Chondrocyte (in vitro differentiated cells): ENCODE measurements around the gene TALDO1. TPM values are rescaled to one million over a fixed set of nuclear protein-coding genes. Genes with fewer than 3 reads are reported as not detected.

ENCODE experiments used
- DNase-seq: peaks from one replicate; pipeline ENCODE4 v3.0.0; 2021; ENCODE audit warnings: mixed read lengths, low spot score
- H3K27ac Mint-ChIP-seq: one replicate; pipeline ENCODE4 v1.8.0; 2021; ENCODE audit warnings: mild to moderate bottlenecking, moderate library complexity, mixed read lengths; ENCODE audit not compliant: unreplicated experiment
- H3K27me3 Mint-ChIP-seq: 2 replicates; pipeline ENCODE4 v1.8.0; 2021; ENCODE audit warnings: low read depth, mixed read lengths
- H3K36me3 Mint-ChIP-seq: 2 replicates; pipeline ENCODE4 v1.8.0; 2021; ENCODE audit warnings: low read depth, mixed read lengths
- H3K4me1 Mint-ChIP-seq: 2 replicates; pipeline ENCODE4 v1.8.0; 2021; ENCODE audit warnings: low read depth, mild to moderate bottlenecking, mixed read lengths
- H3K4me3 Mint-ChIP-seq: one replicate; pipeline ENCODE4 v1.8.0; 2021; ENCODE audit warnings: mild to moderate bottlenecking, moderate library complexity, mixed read lengths; ENCODE audit not compliant: unreplicated experiment
- H3K9me3 Mint-ChIP-seq: 2 replicates; pipeline ENCODE4 v1.8.0; 2021; ENCODE audit warnings: low read depth, mixed read lengths
- total RNA-seq: library from RNA; stranded (reverse); gene quantifications from 3 replicates; pipeline ENCODE4 v1.2.1, GENCODE V29; 2021
- TF ChIP-seq, protein P1 (sequence below): fragments of 200-600 bp; sonication (generic); IDR thresholded peaks from 2 replicates; pipeline ENCODE4 v1.5.0; 2021; ENCODE audit warnings: antibody characterized with exemption, mild to moderate bottlenecking, moderate library complexity

The TALDO1 gene
- total RNA-seq, 1 donor from 2014 or later: 151 TPM

DNA sequence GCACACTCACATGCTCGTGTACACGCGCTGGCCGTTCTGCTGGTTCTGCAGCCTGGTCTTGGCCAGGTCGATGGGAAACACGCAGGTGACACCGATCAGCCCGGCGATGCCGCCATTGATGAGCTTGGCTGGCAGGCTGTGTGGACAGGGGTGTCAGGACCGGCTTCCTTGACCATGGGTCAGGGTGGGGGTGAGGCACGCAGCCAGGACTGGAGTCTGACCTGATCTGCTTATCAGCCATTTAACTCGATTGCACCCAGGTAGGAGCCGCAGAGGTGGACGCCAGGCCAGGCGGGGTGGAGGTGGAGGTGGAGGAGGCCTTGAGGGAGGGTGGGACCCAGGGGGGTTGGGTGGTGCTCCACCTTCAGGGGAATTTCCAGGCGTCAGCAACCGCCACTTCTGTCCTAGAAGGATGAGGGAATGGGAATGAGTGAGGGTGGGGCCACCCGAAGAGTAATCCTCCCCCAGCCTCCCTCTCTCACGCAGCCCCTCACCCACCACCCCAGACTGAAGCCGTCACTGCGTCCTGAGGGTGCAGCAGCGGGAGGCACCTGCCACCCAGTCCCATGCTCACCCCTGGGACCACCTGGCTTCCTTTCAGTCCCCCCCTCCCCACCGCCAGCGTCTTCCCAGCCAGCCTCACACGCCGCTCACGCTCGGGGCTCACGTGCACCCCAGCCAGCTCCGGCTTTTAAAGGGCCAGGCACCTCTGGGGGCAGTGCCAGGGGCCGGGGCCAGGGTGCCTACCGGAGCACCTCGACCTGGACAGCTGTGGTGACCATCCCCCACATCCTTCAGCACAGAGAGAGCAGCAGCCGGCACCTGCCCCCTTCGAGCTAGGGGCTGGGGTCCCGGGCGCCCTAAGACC, 47.7 kb downstream of the TALDO1 start:
- Mint-ChIP-seq H3K36me3 (no peaks in the 10 kb centered on the region), H3K27ac (no peak overlapping the region), H3K9me3 (no peaks in the 10 kb centered on the region), H3K27me3 (no peaks in the 10 kb centered on the region), H3K4me1 (peaks cover 15% of the 10 kb centered on the region), H3K4me3 (no peak overlapping the region)
- TF ChIP-seq, protein P1, sequence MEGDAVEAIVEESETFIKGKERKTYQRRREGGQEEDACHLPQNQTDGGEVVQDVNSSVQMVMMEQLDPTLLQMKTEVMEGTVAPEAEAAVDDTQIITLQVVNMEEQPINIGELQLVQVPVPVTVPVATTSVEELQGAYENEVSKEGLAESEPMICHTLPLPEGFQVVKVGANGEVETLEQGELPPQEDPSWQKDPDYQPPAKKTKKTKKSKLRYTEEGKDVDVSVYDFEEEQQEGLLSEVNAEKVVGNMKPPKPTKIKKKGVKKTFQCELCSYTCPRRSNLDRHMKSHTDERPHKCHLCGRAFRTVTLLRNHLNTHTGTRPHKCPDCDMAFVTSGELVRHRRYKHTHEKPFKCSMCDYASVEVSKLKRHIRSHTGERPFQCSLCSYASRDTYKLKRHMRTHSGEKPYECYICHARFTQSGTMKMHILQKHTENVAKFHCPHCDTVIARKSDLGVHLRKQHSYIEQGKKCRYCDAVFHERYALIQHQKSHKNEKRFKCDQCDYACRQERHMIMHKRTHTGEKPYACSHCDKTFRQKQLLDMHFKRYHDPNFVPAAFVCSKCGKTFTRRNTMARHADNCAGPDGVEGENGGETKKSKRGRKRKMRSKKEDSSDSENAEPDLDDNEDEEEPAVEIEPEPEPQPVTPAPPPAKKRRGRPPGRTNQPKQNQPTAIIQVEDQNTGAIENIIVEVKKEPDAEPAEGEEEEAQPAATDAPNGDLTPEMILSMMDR: no peak
- DNase-seq: no peak

DNA sequence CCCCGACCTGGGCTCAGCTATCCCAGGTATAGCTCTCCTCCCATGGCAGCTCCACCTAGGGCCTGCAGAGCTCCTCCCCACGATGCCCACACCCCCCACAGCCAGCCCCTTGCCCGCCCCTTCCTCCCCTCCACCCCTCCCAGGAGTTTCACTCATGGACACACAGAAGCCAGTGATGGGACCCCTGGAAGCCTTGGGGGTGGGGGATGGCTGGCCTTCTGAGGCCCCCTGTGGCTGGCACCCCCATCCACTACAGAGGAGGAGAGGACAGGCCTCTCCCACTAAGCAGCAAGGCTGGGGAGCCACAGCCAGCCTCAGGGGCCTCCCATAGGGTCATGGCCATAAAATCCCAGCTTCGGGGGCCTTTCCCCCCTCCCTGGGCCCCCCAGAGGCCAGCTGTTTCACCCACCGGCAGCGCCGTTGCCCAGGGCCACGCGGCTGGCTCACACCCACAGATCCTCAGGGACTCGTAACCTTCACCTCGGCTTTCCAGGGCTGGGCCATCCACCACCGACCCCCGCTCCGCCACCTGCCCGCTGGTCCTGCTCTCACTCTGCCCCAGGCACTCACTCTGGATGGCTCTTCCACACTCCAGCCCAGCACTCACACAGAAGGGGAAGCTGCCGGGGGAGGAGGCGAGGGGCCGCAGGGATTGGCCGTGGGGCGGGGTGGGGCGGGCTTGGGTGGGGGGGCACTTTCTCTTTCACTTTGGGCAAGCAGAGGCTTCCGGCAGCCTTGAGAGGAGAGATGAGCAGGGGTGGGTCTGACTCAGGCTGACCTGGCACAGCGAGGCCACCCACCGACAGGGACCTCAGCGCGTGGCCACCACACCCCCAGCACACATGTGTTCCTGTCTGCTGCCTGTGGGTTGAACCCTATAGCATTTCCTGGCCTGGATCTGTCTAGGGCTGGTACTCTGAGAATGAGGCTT, 48.6 kb downstream of the TALDO1 start:
- TF ChIP-seq, protein P1: no peak
- no peak for DNase-seq
- Mint-ChIP-seq H3K27ac (peak overlapping the region; percentile 82), H3K9me3 (no peaks in the 10 kb centered on the region), H3K4me3 (peak overlapping the region; percentile 84), H3K4me1 (peaks cover 15% of the 10 kb centered on the region), H3K36me3 (peaks cover 2% of the 10 kb centered on the region), H3K27me3 (no peaks in the 10 kb centered on the region)

DNA sequence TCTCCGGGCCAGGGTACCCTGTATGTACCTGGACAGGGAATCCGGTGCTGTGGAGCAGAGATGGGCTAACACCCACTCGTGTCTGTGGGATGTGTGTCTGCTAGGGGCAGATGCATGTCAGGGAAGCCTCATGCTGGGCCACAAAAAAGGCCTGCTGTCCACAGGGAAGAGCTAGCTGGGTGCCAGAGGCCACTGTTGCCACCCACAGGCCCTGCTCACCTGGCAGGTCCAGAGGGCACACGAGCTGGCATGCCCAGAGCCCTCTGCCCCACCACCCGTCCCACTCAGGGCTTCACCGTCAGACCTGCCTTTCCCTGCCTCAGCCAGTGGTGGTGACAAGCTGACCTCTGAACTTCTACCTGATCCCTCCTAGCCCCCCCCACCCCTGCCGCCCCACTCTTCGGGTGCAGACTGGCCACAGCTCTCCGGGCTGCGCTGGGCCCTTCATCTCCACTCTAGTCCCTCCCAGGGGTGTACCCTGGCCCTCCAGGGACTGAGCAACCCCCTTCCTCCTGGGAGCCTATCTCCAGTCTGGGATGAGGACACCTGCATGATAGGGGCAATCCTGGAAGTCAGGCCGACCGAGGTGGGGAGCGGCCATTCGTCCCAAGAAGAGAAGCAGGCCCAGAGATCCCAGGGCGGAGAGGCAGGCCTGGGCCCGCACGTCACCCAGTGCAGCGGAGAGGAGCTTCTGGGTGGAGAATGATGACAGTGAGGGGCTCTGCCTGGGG, 49.5 kb downstream of the TALDO1 start:
- H3K9me3 Mint-ChIP-seq: no peaks in the 10 kb centered on the region
- no peaks in the 10 kb centered on the region for H3K27me3 Mint-ChIP-seq
- H3K4me3 Mint-ChIP-seq: peak overlapping the region; percentile 84
- peaks cover 15% of the 10 kb centered on the region for H3K4me1 Mint-ChIP-seq
- peaks cover 2% of the 10 kb centered on the region for H3K36me3 Mint-ChIP-seq
- peak overlapping the region; percentile 93 for H3K27ac Mint-ChIP-seq
- no peak for DNase-seq
- TF ChIP-seq, protein P1: no peak

DNA sequence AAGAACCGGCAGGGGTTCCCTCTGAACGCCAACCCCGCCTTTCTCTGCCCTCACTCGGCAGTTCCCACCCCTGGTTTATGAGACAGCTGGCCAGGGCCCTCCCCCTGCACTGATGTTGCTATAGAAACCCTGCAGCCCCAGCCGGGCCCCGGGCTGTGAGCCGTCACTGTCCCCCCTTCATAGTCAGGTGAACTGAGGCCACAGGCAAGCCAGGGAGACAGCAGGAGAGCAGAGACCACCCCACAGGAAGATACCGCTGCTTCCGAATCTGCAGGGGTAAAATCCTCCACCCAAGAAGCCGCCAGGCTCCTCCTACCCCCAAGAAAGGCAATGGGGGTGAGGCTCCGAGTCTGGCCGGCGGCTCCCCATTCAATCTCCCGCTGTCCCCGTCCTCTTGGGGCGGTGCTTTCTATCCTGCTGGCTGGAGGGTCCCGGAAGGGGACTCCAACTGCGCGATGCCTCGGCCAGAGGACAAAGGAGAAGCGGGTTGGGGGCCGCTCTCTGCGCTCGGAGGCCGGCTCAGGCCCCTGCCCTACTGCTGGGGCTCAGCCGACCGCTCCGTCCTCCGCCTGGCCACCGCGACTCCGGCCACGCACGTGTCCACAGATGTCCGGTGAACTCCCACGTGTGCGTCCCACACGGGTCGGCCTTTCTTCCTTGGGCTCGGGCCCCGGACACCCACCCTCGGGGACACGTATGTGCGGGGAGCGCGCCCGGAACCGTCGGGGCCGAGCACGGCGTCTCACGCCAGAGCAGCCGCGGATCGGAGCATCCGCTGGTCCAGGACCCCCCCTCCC, 50.2 kb downstream of the TALDO1 start:
- Mint-ChIP-seq H3K4me3 (peak overlapping the region; percentile 84), H3K4me1 (peaks cover 15% of the 10 kb centered on the region)

More for the DNA sequence above, 50.2 kb downstream of the TALDO1 start:
- peak overlapping the region; percentile 93 for H3K27ac Mint-ChIP-seq
- no peaks in the 10 kb centered on the region for H3K27me3 Mint-ChIP-seq
- peaks cover 2% of the 10 kb centered on the region for H3K36me3 Mint-ChIP-seq
- TF ChIP-seq, protein P1: no peak
- no peak for DNase-seq
- no peaks in the 10 kb centered on the region for H3K9me3 Mint-ChIP-seq
